ENCODE measurements around the gene KRTAP4-1. TPM values are rescaled to one million over a fixed set of nuclear protein-coding genes. Genes with fewer than 3 reads are reported as not detected.
"Not testable (repeated sequence)": the region's sequence is repeated elsewhere in the genome, so short reads cannot be mapped to it uniquely, and the experiment has no call there.

KRTAP4-1 gene
- total RNA-seq, 1 donor from 2014 or later, result not detected

GRCh38 chr17:41150026-41150425 is 34.7 kb downstream of the KRTAP4-1 start:
- no peaks in the 10 kb centered on the region for H3K36me3 ChIP-seq
- DNase-seq (ENCODE audit: low spot score in 2 of 2), result no peak
- no peaks in the 10 kb centered on the region for H3K9me3 ChIP-seq
- no peak overlapping the region for H3K4me3 ChIP-seq
- H3K4me1 ChIP-seq, result no peaks in the 10 kb centered on the region
- no peaks in the 10 kb centered on the region for H3K27me3 ChIP-seq
- no peak overlapping the region for H3K27ac ChIP-seq
- TF ChIP-seq CTCF (IDR thresholded peaks at IDR 0.05), result no peak
- intact Hi-C loops (cut with DNase I), result no loop called here

GRCh38 chr17:41149652-41149985 is 35.1 kb downstream of the KRTAP4-1 start, which contains the start of gene KRTAP4-5:
Gene KRTAP4-5 (minus strand): TSS chr17:41149825. CDS start chr17:41149767, 58 bp downstream.
- Histone ChIP-seq H3K9me3 (no peaks in the 10 kb centered on the region), H3K36me3 (no peaks in the 10 kb centered on the region), H3K27ac (no peak within 1 kb of the TSS), H3K4me1 (no peaks in the 10 kb centered on the region), H3K4me3 (no peak within 1 kb of the TSS), H3K27me3 (no peaks in the 10 kb centered on the region)
- no peak for DNase-seq (ENCODE audit: low spot score in 2 of 2)
- no peak for TF ChIP-seq CTCF (IDR thresholded peaks at IDR 0.05)
- intact Hi-C loops (cut with DNase I), result no loop called here

GRCh38 chr17:41148971-41149651 is 35.6 kb downstream of the KRTAP4-1 start:
- DNase-seq (ENCODE audit: low spot score in 2 of 2); intact Hi-C loops (cut with DNase I); H3K27ac ChIP-seq: not testable (repeated sequence)

GRCh38 chr17:41147531-41148204 is 37.0 kb downstream of the KRTAP4-1 start:
- Histone ChIP-seq H3K27me3 (no peaks in the 10 kb centered on the region), H3K4me3 (no peak overlapping the region), H3K9me3 (peaks cover 0 to 3% of the 10 kb centered on the region in 2 donors), H3K36me3 (no peaks in the 10 kb centered on the region), H3K27ac (no peak overlapping the region), H3K4me1 (no peaks in the 10 kb centered on the region)
- no peak for TF ChIP-seq CTCF (IDR thresholded peaks at IDR 0.05)
- intact Hi-C loops (cut with DNase I), result no loop called here
- DNase-seq (ENCODE audit: low spot score in 2 of 2), result no peak

More at GRCh38 chr17:41148971-41149651, 35.6 kb downstream of the KRTAP4-1 start:
- H3K4me1 ChIP-seq, H3K4me3 ChIP-seq, H3K27me3 ChIP-seq, H3K36me3 ChIP-seq, H3K9me3 ChIP-seq: not testable (repeated sequence)

GRCh38 chr17:41145261-41145660 is 39.5 kb downstream of the KRTAP4-1 start:
- Histone ChIP-seq H3K4me3 (no peak overlapping the region), H3K36me3 (no peaks in the 10 kb centered on the region), H3K27ac (no peak overlapping the region), H3K27me3 (no peaks in the 10 kb centered on the region), H3K9me3 (peaks cover 0 to 3% of the 10 kb centered on the region in 2 donors), H3K4me1 (no peaks in the 10 kb centered on the region)
- no peak for TF ChIP-seq CTCF (IDR thresholded peaks at IDR 0.05)
- DNase-seq (ENCODE audit: low spot score in 2 of 2), result no peak
- intact Hi-C loops (cut with DNase I), result no loop called here

GRCh38 chr17:41144846-41145245 is 39.9 kb downstream of the KRTAP4-1 start:
- no peak overlapping the region for H3K4me3 ChIP-seq
- H3K4me1 ChIP-seq, result no peaks in the 10 kb centered on the region
- H3K27ac ChIP-seq, result no peak overlapping the region
- peaks cover 0 to 3% of the 10 kb centered on the region in 2 donors for H3K9me3 ChIP-seq
- H3K36me3 ChIP-seq, result no peaks in the 10 kb centered on the region
- no peak for TF ChIP-seq CTCF (IDR thresholded peaks at IDR 0.05)
- intact Hi-C loops (cut with DNase I), result no loop called here
- H3K27me3 ChIP-seq, result no peaks in the 10 kb centered on the region
- no peak for DNase-seq (ENCODE audit: low spot score in 2 of 2)

Measured in ascending aorta (tissue), 2 donors.